Neural cell (in vitro differentiated cells): Measurements from ENCODE around the gene STX1A. TPM values are rescaled to one million over a fixed set of nuclear protein-coding genes. Genes with fewer than 3 reads are reported as not detected.

ENCODE experiments used
- H2AFZ ChIP-seq: fragments of 200-600, 300-800 bp; sonication (generic), shearing (Covaris generic); 2 replicates; pipeline ENCODE4 v1.6.0; 2014; ENCODE audit warnings: low read depth, mild to moderate bottlenecking, antibody characterized with exemption, low read length, moderate library complexity
- H3F3A ChIP-seq: fragments of 200-600 bp; shearing (Covaris generic); 2 replicates; pipeline ENCODE4 v1.6.1; 2016; ENCODE audit warnings: mild to moderate bottlenecking, moderate library complexity, mixed read lengths, antibody characterized with exemption, low read length; ENCODE audit not compliant: insufficient read depth, poor library complexity, severe bottlenecking
- H3K27ac ChIP-seq: fragments of 200-600, 300-800 bp; sonication (generic), shearing (Covaris generic); 2 replicates; pipeline ENCODE4 v1.5.1; 2014; ENCODE audit warnings: mild to moderate bottlenecking, low read length, moderate library complexity
- H3K27me3 ChIP-seq: fragments of 300-800, 200-600 bp; sonication (generic), shearing (Covaris generic); 2 replicates; pipeline ENCODE4 v1.6.0; 2014; ENCODE audit warnings: mild to moderate bottlenecking, low read depth, low read length, moderate library complexity; ENCODE audit not compliant: insufficient read depth
- H3K36me3 ChIP-seq: fragments of 300-800, 200-600 bp; sonication (generic), shearing (Covaris generic); 2 replicates; pipeline ENCODE4 v1.5.1; 2014; ENCODE audit warnings: mild to moderate bottlenecking, antibody characterized with exemption, low read length, moderate library complexity; ENCODE audit not compliant: insufficient read depth
- H3K4me2 ChIP-seq: fragments of 300-800, 200-600 bp; sonication (generic), shearing (Covaris generic); 2 replicates; pipeline ENCODE4 v1.6.0; 2014; ENCODE audit warnings: mild to moderate bottlenecking, low read length
- H3K4me3 ChIP-seq: fragments of 300-800, 200-600 bp; sonication (generic), shearing (Covaris generic); 2 replicates; pipeline ENCODE4 v1.5.1; 2014; ENCODE audit warnings: mild to moderate bottlenecking, low read length, moderate library complexity
- H3K79me2 ChIP-seq: fragments of 200-600 bp; shearing (Covaris generic); replicated peaks from 2 replicates; pipeline ENCODE4 v1.6.0; 2014; ENCODE audit warnings: mild to moderate bottlenecking, low read length, moderate library complexity; ENCODE audit not compliant: insufficient read depth
- H3K9ac ChIP-seq: fragments of 300-800, 200-600 bp; sonication (generic), shearing (Covaris generic); 2 replicates; pipeline ENCODE4 v1.6.1; 2016; ENCODE audit warnings: mild to moderate bottlenecking, low read length, mixed read lengths
- H3K9me2 ChIP-seq: fragments of 200-600 bp; shearing (Covaris generic); 2 replicates; pipeline ENCODE4 v1.6.1; 2016; ENCODE audit warnings: mild to moderate bottlenecking, low read length, mixed read lengths; ENCODE audit not compliant: insufficient read depth
- H3K9me3 ChIP-seq: fragments of 200-600, 300-800 bp; sonication (generic), shearing (Covaris generic); 2 replicates; pipeline ENCODE4 v1.6.1; 2016; ENCODE audit warnings: mild to moderate bottlenecking, mixed run types, low read length, moderate library complexity, mixed read lengths
- H4K20me1 ChIP-seq: fragments of 200-600 bp; shearing (Covaris generic); 2 replicates; pipeline ENCODE4 v1.6.1; 2016; ENCODE audit warnings: mild to moderate bottlenecking, mixed run types; ENCODE audit not compliant: insufficient read depth
- EP300 ChIP-seq: fragments of 450-650 bp; conservative IDR thresholded peaks from 2 replicates; pipeline ENCODE4 v1.6.1; 2014; ENCODE audit warnings: antibody characterized with exemption, mild to moderate bottlenecking, moderate library complexity; ENCODE audit not compliant: poor library complexity, severe bottlenecking
- EZH2 ChIP-seq: fragments of 200-600, 300-800 bp; shearing (Covaris generic), sonication (generic); IDR thresholded peaks from 2 replicates; pipeline ENCODE4 v1.6.1; 2014; ENCODE audit warnings: antibody characterized with exemption, low read length, borderline replicate concordance, mild to moderate bottlenecking; ENCODE audit not compliant: insufficient read depth, poor library complexity, severe bottlenecking
- MXI1 ChIP-seq: fragments of 450-650 bp; conservative IDR thresholded peaks from 2 replicates; pipeline ENCODE4 v1.6.1; 2014; ENCODE audit warnings: antibody characterized with exemption, mild to moderate bottlenecking; ENCODE audit not compliant: poor library complexity, severe bottlenecking
- POLR2AphosphoS5 ChIP-seq: IDR thresholded peaks from 2 replicates; pipeline ENCODE4 v1.6.1; 2012
- RAD21 ChIP-seq: fragments of 450-650 bp; conservative IDR thresholded peaks from 2 replicates; pipeline ENCODE4 v1.6.1; 2014; ENCODE audit warnings: antibody characterized with exemption, mild to moderate bottlenecking, moderate library complexity
- SMC3 ChIP-seq: fragments of 450-650 bp; conservative IDR thresholded peaks from 2 replicates; pipeline ENCODE4 v1.6.1; 2014; ENCODE audit warnings: antibody characterized with exemption, mild to moderate bottlenecking, moderate library complexity; ENCODE audit not compliant: poor library complexity
- TAF1 ChIP-seq: IDR thresholded peaks from 2 replicates; pipeline ENCODE4 v1.6.1; 2012; ENCODE audit warnings: low read depth
- polyA plus RNA-seq: library from polyadenylated mRNA; depleted of rRNA; stranded (reverse); fragments of >200 nt; gene quantifications from 2 replicates; pipeline ENCODE4 v1.2.3, GENCODE V29; 2014
- TF ChIP-seq, protein P1 (sequence below): IDR thresholded peaks from 2 replicates; pipeline ENCODE4 v1.6.1; 2012; ENCODE audit warnings: borderline replicate concordance
- TF ChIP-seq, protein P2 (sequence below): fragments of 450-650 bp; IDR thresholded peaks from 2 replicates; pipeline ENCODE4 v1.5.1; 2014; ENCODE audit warnings: antibody characterized with exemption, mild to moderate bottlenecking, moderate library complexity; ENCODE audit not compliant: poor library complexity, severe bottlenecking

Gene STX1A
- polyA plus RNA-seq, 1 donor from 2014 or later, result 123 TPM

DNA sequence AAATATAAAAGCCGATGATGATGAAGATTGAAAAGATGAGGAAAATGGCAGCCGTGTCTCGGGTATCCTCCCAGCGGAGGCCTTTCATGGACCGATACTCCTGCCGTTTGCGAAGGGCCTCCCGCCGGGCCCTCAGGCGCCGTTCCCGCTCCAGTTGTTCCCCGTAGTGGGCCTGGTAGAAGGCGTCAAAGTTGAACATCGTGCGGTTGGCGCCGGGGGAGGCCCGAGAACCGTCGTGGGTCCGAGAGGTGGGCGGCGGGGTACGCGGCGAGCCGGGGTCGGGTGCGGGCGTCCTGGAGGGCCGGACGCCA, 36.8 kb downstream of the STX1A start:
- no peaks in the 10 kb centered on the region for H3K27me3 ChIP-seq
- no peaks in the 10 kb centered on the region for H3K36me3 ChIP-seq
- TF ChIP-seq EZH2, result no peak
- TF ChIP-seq SMC3, result no peak
- TF ChIP-seq, protein P1, sequence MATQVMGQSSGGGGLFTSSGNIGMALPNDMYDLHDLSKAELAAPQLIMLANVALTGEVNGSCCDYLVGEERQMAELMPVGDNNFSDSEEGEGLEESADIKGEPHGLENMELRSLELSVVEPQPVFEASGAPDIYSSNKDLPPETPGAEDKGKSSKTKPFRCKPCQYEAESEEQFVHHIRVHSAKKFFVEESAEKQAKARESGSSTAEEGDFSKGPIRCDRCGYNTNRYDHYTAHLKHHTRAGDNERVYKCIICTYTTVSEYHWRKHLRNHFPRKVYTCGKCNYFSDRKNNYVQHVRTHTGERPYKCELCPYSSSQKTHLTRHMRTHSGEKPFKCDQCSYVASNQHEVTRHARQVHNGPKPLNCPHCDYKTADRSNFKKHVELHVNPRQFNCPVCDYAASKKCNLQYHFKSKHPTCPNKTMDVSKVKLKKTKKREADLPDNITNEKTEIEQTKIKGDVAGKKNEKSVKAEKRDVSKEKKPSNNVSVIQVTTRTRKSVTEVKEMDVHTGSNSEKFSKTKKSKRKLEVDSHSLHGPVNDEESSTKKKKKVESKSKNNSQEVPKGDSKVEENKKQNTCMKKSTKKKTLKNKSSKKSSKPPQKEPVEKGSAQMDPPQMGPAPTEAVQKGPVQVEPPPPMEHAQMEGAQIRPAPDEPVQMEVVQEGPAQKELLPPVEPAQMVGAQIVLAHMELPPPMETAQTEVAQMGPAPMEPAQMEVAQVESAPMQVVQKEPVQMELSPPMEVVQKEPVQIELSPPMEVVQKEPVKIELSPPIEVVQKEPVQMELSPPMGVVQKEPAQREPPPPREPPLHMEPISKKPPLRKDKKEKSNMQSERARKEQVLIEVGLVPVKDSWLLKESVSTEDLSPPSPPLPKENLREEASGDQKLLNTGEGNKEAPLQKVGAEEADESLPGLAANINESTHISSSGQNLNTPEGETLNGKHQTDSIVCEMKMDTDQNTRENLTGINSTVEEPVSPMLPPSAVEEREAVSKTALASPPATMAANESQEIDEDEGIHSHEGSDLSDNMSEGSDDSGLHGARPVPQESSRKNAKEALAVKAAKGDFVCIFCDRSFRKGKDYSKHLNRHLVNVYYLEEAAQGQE, result no peak
- TF ChIP-seq RAD21, result no peak
- no peak for TF ChIP-seq MXI1
- TF ChIP-seq TAF1, result no peak
- TF ChIP-seq, protein P2, sequence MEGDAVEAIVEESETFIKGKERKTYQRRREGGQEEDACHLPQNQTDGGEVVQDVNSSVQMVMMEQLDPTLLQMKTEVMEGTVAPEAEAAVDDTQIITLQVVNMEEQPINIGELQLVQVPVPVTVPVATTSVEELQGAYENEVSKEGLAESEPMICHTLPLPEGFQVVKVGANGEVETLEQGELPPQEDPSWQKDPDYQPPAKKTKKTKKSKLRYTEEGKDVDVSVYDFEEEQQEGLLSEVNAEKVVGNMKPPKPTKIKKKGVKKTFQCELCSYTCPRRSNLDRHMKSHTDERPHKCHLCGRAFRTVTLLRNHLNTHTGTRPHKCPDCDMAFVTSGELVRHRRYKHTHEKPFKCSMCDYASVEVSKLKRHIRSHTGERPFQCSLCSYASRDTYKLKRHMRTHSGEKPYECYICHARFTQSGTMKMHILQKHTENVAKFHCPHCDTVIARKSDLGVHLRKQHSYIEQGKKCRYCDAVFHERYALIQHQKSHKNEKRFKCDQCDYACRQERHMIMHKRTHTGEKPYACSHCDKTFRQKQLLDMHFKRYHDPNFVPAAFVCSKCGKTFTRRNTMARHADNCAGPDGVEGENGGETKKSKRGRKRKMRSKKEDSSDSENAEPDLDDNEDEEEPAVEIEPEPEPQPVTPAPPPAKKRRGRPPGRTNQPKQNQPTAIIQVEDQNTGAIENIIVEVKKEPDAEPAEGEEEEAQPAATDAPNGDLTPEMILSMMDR, result no peak
- no peak for TF ChIP-seq EP300
- no peak for TF ChIP-seq POLR2AphosphoS5
- H3F3A ChIP-seq, result no peaks in the 10 kb centered on the region
- peaks cover 38% of the 10 kb centered on the region for H3K79me2 ChIP-seq
- H3K9me3 ChIP-seq, result no peaks in the 10 kb centered on the region
- peak overlapping the region; percentile 85 for H3K27ac ChIP-seq
- peak overlapping the region; percentile 65 for H2AFZ ChIP-seq
- H3K4me3 ChIP-seq, result peak overlapping the region; percentile 99
- H3K9ac ChIP-seq, result peak overlapping the region; percentile 90
- H3K9me2 ChIP-seq, result no peaks in the 10 kb centered on the region
- H3K4me2 ChIP-seq, result peak overlapping the region; percentile 94
- H4K20me1 ChIP-seq, result no peaks in the 10 kb centered on the region

DNA sequence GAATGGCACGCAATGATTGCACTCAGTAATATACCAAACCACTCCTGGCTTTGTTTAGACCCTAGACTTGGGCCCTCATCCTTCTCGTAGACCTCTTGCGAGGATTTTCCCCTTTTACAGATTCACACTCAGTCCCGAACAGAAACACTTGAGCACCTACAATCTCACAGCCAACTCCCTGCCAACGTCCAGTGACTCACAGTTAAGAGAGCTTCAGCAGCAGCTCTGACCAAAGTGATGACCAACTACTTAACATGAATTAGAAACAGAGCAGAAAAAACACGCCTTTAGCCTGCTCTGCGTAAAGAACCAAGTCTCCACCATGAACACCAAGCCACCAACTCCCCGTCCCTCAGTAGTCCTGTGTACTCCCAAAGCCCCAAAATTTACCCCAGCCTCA, 38.4 kb downstream of the STX1A start:
- no peaks in the 10 kb centered on the region for H4K20me1 ChIP-seq
- H3K36me3 ChIP-seq, result no peaks in the 10 kb centered on the region
- H3K9me3 ChIP-seq, result no peaks in the 10 kb centered on the region
- H3K9me2 ChIP-seq, result no peaks in the 10 kb centered on the region
- no peak overlapping the region for H3K27ac ChIP-seq
- no peak for TF ChIP-seq POLR2AphosphoS5
- TF ChIP-seq, protein P1, result no peak
- no peak for TF ChIP-seq EZH2
- no peak for TF ChIP-seq MXI1
- TF ChIP-seq TAF1, result no peak
- TF ChIP-seq EP300, result no peak
- TF ChIP-seq SMC3, result no peak
- TF ChIP-seq, protein P2, result no peak
- TF ChIP-seq RAD21, result no peak
- H3K9ac ChIP-seq, result no peak overlapping the region
- no peak overlapping the region for H2AFZ ChIP-seq
- H3K4me3 ChIP-seq, result peak overlapping the region; percentile 99
- H3K79me2 ChIP-seq, result peaks cover 36% of the 10 kb centered on the region
- peak overlapping the region; percentile 41 for H3K4me2 ChIP-seq
- no peaks in the 10 kb centered on the region for H3K27me3 ChIP-seq
- no peaks in the 10 kb centered on the region for H3F3A ChIP-seq
